HG03432 (cell line): ENCODE data around the gene SEMA6A.

Experiments used
- ATAC-seq: cut with Tn5 transposase; IDR thresholded peaks from one replicate; pipeline ENCODE4 v1.9.1; 2021; ENCODE audit warnings: mild to moderate bottlenecking, moderate library complexity; ENCODE audit not compliant: unreplicated experiment

Gene SEMA6A

GRCh38 chr5:116498503-116499048 is 76.0 kb downstream of the SEMA6A start:
- no peak for ATAC-seq

GRCh38 chr5:116497631-116498030 is 77.0 kb downstream of the SEMA6A start:
- no peak for ATAC-seq

- no peak for ATAC-seq
Measured at GRCh38 chr5:116495786-116496357, 78.8 kb downstream of the SEMA6A start.

GRCh38 chr5:116494784-116495450 is 79.7 kb downstream of the SEMA6A start:
- ATAC-seq: no peak

GRCh38 chr5:116492776-116493175 is 81.8 kb downstream of the SEMA6A start:
- ATAC-seq: peak; percentile 42

- ATAC-seq: peak; percentile 80
Measured at GRCh38 chr5:116492016-116492623, 82.5 kb downstream of the SEMA6A start.

GRCh38 chr5:116488356-116489041 is 86.1 kb downstream of the SEMA6A start:
- no peak for ATAC-seq

GRCh38 chr5:116487045-116487444 is 87.6 kb downstream of the SEMA6A start:
- no peak for ATAC-seq

GRCh38 chr5:116486588-116486987 is 88.0 kb downstream of the SEMA6A start:
- no peak for ATAC-seq

- no peak for ATAC-seq
Measured at GRCh38 chr5:116484645-116485044, 90.0 kb downstream of the SEMA6A start.

GRCh38 chr5:116482394-116482793 is 92.2 kb downstream of the SEMA6A start:
- no peak for ATAC-seq

GRCh38 chr5:116480894-116481510 is 93.6 kb downstream of the SEMA6A start:
- ATAC-seq: no peak

GRCh38 chr5:116479776-116480675 is 94.6 kb downstream of the SEMA6A start:
- ATAC-seq: no peak

- no peak for ATAC-seq
Measured at GRCh38 chr5:116478491-116478890, 96.1 kb downstream of the SEMA6A start.

GRCh38 chr5:116476897-116477537 is 97.6 kb downstream of the SEMA6A start:
- no peak for ATAC-seq

GRCh38 chr5:116475338-116475737 is 99.3 kb downstream of the SEMA6A start:
- ATAC-seq: peak; percentile 92

- ATAC-seq: no peak
Measured at GRCh38 chr5:116473706-116474105, 100.9 kb downstream of the SEMA6A start.

- ATAC-seq: no peak
Measured at GRCh38 chr5:116472274-116472673, 102.3 kb downstream of the SEMA6A start.

GRCh38 chr5:116469631-116470030 is 105.0 kb downstream of the SEMA6A start:
- no peak for ATAC-seq

- ATAC-seq: no peak
Measured at GRCh38 chr5:116468583-116468982, 106.0 kb downstream of the SEMA6A start.
